PFSK-1 (cell line): Measurements from ENCODE around the gene HPCAL1.

Experiments
- FOXP2 ChIP-seq: optimal IDR thresholded peaks from 2 replicates; pipeline ENCODE3; 2011; ENCODE audit warnings: borderline replicate concordance, control low read depth, inconsistent platforms; ENCODE audit not compliant: insufficient read depth; ENCODE audit errors: extremely low read length, extremely low read depth
- POLR2AphosphoS5 ChIP-seq: IDR thresholded peaks from 2 replicates; pipeline ENCODE4 v1.6.1; 2012; ENCODE audit warnings: low read depth, mild to moderate bottlenecking, control low read depth, low read length, moderate library complexity
- SIN3A ChIP-seq: IDR thresholded peaks from 2 replicates; pipeline ENCODE4 v1.6.1; 2012; ENCODE audit warnings: mild to moderate bottlenecking, low read length, moderate library complexity, borderline replicate concordance; ENCODE audit not compliant: insufficient read depth
- TAF1 ChIP-seq: IDR thresholded peaks from 2 replicates; pipeline ENCODE4 v1.6.1; 2012; ENCODE audit warnings: low read length, control low read depth, borderline replicate concordance; ENCODE audit not compliant: insufficient read depth
- TF ChIP-seq, protein P1 (sequence below), 2 experiments: IDR thresholded peaks; 2 replicates each; pipeline versions ENCODE4 v1.6.1 to v1.8.0; 2011 to 2012; ENCODE audit warnings: low read depth in 2 of 2, low read length in 2 of 2, control low read depth in 1 of 2, inconsistent platforms in 1 of 2, mild to moderate bottlenecking in 1 of 2, moderate library complexity in 1 of 2; ENCODE audit not compliant: insufficient read depth in 1 of 2

HPCAL1 gene

DNA sequence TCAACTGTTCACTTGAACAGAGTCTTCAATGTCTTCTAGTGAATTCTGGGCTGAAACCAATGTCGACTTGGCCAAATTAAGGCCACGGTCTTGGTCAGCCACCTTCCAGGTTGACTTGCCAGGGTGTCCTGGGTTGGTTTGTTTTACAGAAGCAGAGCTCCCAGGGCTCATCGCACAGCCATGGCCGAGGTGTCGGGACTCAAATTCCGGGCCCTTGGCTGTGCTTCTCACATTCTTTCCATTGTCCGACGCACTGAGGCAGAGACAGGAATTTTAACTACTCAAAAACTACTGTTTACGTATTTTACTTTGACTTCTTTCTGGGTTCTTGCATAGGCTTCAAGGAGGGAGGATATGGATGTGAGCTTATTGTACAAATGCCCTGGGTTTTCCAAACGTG, 51.7 kb downstream of the HPCAL1 start:
- TF ChIP-seq FOXP2 (no peak), SIN3A (no peak), POLR2AphosphoS5 (no peak)

DNA sequence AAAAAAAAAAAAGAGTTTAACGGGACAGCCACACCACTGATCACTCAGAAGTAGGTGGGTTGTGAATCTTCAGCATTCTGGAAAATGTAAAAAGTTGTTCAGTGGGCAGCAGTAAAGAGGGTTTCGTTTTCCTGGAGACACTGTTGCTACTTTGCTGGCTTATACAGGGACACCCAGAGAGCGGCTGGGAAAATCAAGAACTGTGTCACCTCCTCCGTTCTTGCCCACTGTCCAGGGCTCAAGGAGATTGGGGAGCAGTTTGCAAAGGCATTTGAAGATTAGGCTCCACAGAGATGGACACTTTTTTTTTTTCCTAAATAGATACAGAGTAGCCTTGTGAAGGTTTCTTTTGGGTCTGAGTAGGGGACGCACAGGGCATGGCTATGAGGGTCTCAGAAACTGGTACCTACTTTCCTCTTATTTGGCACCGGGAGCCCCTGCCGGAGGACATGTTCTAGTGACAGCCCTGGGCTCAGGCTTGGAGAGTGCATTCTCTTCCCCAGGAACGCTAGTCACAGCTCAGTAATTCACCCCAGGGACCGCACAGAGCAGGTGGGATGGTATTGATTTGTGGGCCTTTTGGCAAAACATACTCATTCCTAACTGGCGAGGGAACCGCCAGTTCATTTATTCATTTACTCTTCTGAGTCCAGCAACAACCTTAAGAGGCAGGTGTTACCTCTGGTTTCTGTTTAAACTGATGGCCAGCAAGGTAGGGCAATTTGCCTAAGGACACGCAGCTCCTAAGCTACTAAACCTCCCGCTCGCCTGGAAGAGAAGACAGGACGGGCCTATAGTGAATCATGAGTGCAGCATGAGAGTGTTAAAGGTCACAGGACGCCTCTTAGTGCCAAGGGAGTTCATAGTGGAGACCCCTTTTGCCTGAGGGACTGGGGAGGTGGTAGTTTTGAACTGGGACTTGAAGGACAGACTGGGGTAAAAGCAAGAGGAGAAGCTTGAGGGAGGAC, 53.1 kb downstream of the HPCAL1 start:
- TF ChIP-seq TAF1: no peak
- TF ChIP-seq POLR2AphosphoS5: no peak
- no peak for TF ChIP-seq FOXP2
- TF ChIP-seq, protein P1, sequence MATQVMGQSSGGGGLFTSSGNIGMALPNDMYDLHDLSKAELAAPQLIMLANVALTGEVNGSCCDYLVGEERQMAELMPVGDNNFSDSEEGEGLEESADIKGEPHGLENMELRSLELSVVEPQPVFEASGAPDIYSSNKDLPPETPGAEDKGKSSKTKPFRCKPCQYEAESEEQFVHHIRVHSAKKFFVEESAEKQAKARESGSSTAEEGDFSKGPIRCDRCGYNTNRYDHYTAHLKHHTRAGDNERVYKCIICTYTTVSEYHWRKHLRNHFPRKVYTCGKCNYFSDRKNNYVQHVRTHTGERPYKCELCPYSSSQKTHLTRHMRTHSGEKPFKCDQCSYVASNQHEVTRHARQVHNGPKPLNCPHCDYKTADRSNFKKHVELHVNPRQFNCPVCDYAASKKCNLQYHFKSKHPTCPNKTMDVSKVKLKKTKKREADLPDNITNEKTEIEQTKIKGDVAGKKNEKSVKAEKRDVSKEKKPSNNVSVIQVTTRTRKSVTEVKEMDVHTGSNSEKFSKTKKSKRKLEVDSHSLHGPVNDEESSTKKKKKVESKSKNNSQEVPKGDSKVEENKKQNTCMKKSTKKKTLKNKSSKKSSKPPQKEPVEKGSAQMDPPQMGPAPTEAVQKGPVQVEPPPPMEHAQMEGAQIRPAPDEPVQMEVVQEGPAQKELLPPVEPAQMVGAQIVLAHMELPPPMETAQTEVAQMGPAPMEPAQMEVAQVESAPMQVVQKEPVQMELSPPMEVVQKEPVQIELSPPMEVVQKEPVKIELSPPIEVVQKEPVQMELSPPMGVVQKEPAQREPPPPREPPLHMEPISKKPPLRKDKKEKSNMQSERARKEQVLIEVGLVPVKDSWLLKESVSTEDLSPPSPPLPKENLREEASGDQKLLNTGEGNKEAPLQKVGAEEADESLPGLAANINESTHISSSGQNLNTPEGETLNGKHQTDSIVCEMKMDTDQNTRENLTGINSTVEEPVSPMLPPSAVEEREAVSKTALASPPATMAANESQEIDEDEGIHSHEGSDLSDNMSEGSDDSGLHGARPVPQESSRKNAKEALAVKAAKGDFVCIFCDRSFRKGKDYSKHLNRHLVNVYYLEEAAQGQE (IDR thresholded peaks at IDR 0.05; ENCODE audit: insufficient read depth in 1 of 2, low read depth in 2 of 2, low read length in 2 of 2): no peak

DNA sequence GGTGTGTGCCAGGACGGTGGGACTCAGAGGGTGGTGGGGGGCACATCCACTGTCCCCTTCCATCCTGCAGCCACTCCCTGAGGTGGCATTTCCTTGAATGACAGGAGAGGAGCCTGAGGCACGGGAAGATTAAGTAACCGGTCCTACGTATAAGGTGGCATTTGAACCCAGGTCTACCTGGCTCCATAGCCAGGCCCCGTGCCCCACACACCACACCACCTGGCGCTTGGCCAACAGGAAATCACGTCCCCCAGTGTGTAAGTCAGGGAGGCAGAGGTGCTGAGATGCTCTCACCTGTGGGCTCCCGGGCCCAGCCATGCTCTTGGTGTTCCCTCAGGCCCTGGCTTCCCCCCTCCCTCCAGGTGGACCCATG, 53.7 kb downstream of the HPCAL1 start:
- TF ChIP-seq TAF1: no peak
- TF ChIP-seq SIN3A: no peak
- no peak for TF ChIP-seq POLR2AphosphoS5
- TF ChIP-seq, protein P1 (IDR thresholded peaks at IDR 0.05; ENCODE audit: insufficient read depth in 1 of 2, low read depth in 2 of 2, low read length in 2 of 2): no peak

DNA sequence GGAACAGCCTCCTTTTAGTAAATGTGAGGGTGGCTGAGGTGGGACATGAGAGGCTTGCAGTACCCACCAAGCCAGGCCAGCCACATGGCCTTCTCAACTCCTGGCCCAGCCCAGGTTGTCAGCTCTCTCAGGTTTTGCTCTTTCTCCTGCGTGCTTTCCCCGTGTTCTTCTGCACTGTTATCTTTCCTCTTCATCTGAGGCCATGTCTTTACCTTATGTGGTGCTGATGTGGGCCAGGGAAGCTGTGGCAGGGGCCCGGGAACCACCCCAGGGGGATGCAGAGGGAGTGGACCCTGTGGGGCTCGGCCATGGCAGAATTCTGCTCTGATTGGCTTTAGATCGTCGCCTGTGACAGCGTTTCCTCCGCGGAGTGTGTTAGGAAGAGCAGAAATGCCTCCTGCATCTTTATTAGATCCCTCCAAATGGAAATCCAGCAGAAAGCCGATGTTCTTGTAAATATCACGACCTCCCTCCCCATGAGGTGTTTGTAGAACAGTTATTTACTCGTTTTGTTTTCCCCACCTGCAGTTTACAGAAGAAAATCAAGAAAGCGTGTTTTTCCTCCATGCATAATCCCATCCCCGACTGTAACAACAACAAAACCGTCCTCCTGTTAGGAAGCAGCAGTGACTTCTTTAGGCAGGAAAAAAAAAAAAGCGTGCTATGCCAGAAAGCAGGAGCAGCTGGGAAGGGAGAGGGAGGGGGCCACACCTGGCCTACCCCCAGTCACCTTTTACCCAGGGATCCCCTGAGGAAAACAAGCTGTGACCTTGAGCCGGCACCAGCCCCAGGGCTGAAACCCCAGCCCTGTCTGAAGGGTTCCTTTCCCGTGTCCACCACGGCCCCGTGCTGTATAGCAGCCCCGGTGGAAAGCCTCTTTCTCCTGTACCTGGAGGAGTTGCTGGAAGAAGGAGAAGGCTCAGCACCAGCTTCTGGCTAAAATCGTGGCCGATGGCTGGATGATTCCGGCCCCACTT, 54.8 kb downstream of the HPCAL1 start:
- TF ChIP-seq, protein P1 (IDR thresholded peaks at IDR 0.05; ENCODE audit: insufficient read depth in 1 of 2, low read depth in 2 of 2, low read length in 2 of 2): no peak

DNA sequence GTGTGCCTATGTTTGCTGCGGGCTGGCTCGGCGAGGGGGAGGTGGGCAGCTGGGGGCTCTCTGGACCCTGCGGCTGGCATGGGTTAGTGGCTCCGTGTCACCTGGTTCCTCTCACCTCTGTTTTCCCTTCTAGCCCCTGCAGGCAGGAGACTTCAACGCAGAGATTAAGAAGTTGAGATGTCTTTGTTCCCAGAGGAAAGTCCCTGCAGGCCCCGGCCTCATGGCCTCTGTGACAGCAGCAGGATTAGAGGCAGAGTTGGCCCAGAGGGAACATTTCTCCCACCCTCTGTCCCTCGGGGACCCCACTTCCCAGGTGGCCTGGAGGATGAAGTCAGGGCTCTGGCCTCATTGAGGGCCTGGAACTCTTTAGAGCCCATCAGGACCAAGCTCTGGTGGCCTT, 56.5 kb downstream of the HPCAL1 start:
- TF ChIP-seq TAF1: no peak

DNA sequence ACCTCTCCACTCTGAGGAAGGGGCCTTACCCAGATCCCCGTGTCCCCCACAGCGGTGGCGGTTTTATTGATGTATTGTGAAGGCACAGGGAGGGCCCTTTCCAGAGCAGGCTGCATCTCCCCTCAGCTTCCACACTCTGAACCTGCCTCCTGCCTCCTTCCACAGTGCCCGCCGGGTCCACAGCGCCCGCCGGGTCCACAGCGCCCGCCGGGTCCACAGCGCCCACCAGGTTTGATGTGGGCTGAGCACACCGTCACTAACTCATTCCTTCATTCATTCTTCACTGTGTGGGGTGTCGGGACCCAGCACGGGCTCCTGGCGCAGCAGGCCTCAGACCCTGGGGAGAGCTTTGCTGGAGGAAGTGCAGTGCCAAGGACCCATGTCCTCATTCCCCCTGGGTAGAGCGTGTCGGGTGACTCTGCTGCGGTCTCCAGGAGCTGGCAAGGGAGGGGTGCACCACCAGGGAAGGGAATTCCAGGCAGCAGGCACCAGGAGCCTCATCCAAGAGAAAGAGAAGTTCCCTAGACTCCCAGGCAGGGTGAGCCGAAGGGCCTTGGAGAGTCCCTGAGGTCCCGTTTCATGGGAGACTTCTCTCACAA, 57.1 kb downstream of the HPCAL1 start:
- TF ChIP-seq FOXP2: no peak
- TF ChIP-seq, protein P1 (IDR thresholded peaks at IDR 0.05; ENCODE audit: insufficient read depth in 1 of 2, low read depth in 2 of 2, low read length in 2 of 2): no peak
- no peak for TF ChIP-seq POLR2AphosphoS5
- no peak for TF ChIP-seq SIN3A
- no peak for TF ChIP-seq TAF1
